K562 (cell line): ENCODE results near the gene GREB1. TPM values are rescaled to one million over a fixed set of nuclear protein-coding genes. Genes with fewer than 3 reads are reported as not detected.

Experiments used
- ATAC-seq: fragments of 200-7000 bp; cut with Tn5 transposase; 3 replicates; pipeline ENCODE4 v1.9.1; 2020; ENCODE audit warnings: moderate library complexity
- BruUV-seq: library from RNA; stranded (reverse); fragments of 400-500 nt; replicated peaks from 2 replicates; lab custom pipeline; 2021; lab: Mats Ljungman, UMichigan
- CTCF ChIA-PET: fragments of 300-600 bp; formaldehyde crosslinking; extraction: SDS; loops from one replicate; lab custom pipeline; 2021; ENCODE audit warnings: low intra/inter-chr PET ratio; lab: Yijun Ruan, JAX
- POLR2A ChIA-PET: fragments of 300-600, 350-650 bp; sonication (Branson Sonifier 250); formaldehyde crosslinking; extraction: SDS; loops from one replicate; lab custom pipeline; 2021; ENCODE audit warnings: antibody characterized with exemption, inconsistent platforms; lab: Yijun Ruan, JAX
- DNase-seq, 4 experiments: peaks; one replicate each; pipeline versions ENCODE4 v3.0.0 to v3.0.0-alpha.2; 2011 to 2018; ENCODE audit warnings: low spot score in 3 of 4, mixed read lengths in 3 of 4; ENCODE audit errors: extremely low read depth in 1 of 4
- FAIRE-seq: peaks from 2 replicates; lab custom pipeline; 2011; peaks lifted over from hg19 to GRCh38; lab: Jason Lieb, UNC
- H2AFZ ChIP-seq: 2 replicates; pipeline ENCODE4 v1.6.0; 2011; ENCODE audit warnings: low read depth, low read length, control low read depth, inconsistent platforms
- H3K27ac ChIP-seq: fragments of 200-600 bp; 3 replicates; pipeline ENCODE4 v1.8.0; 2011; ENCODE audit warnings: low read depth, mild to moderate bottlenecking, control low read depth, inconsistent platforms, low read length, moderate library complexity, mixed read lengths; ENCODE audit errors: extremely low read depth
- H3K27me3 ChIP-seq, 2 experiments: fragments of 300-600 bp in 1 of 2; 2 replicates in 1 of 2; 3 replicates in 1 of 2; pipeline versions ENCODE4 v1.6.0 to v1.8.0; 2011; ENCODE audit warnings: inconsistent platforms in 2 of 2, low read length in 2 of 2, mild to moderate bottlenecking in 1 of 2, mixed read lengths in 1 of 2, moderate library complexity in 1 of 2; ENCODE audit not compliant: control insufficient read depth in 2 of 2, insufficient read depth in 2 of 2
- H3K36me3 ChIP-seq: fragments of 300-600 bp; 3 replicates; pipeline ENCODE4 v1.8.0; 2011; ENCODE audit warnings: mild to moderate bottlenecking, low read length, inconsistent platforms; ENCODE audit not compliant: control insufficient read depth, insufficient read depth
- H3K4me1 ChIP-seq, 2 experiments: fragments of 200-600 bp in 1 of 2; replicated peaks in 1 of 2; 2 replicates in 1 of 2; 3 replicates in 1 of 2; pipeline versions ENCODE4 v1.5.1 to v1.8.0; 2011; ENCODE audit warnings: inconsistent platforms in 2 of 2, low read length in 2 of 2, mild to moderate bottlenecking in 1 of 2, mixed read lengths in 1 of 2, moderate library complexity in 1 of 2; ENCODE audit not compliant: control insufficient read depth in 2 of 2, insufficient read depth in 2 of 2
- H3K4me2 ChIP-seq: 2 replicates; pipeline ENCODE4 v1.6.1; 2011; ENCODE audit warnings: low read length, control low read depth, inconsistent platforms, mixed read lengths; ENCODE audit not compliant: insufficient read depth
- H3K4me3 ChIP-seq: fragments of 200-600 bp; sonication (generic), shearing (Covaris generic); 2 replicates; pipeline ENCODE4 v1.5.1; 2016; ENCODE audit warnings: control low read depth, inconsistent platforms
- H3K79me2 ChIP-seq: fragments of 200-600 bp; 3 replicates; pipeline ENCODE4 v1.8.0; 2011; ENCODE audit warnings: low read length, inconsistent platforms; ENCODE audit not compliant: control insufficient read depth, insufficient read depth
- H3K9ac ChIP-seq, 2 experiments: 2 replicates each; pipeline versions ENCODE4 v1.6.0 to v1.6.1; 2011; ENCODE audit warnings: low read depth in 2 of 2, low read length in 2 of 2, control low read depth in 1 of 2, inconsistent platforms in 1 of 2, mild to moderate bottlenecking in 1 of 2, mixed read lengths in 1 of 2; ENCODE audit not compliant: insufficient read depth in 1 of 2
- H3K9me1 ChIP-seq: one replicate; pipeline ENCODE4 v1.6.0; 2011; ENCODE audit warnings: inconsistent platforms, mild to moderate bottlenecking, low read length, moderate library complexity; ENCODE audit not compliant: control insufficient read depth, insufficient read depth
- H3K9me3 ChIP-seq: replicated peaks from 2 replicates; pipeline ENCODE4 v1.5.1; 2011; ENCODE audit warnings: low read depth, low read length, inconsistent platforms; ENCODE audit not compliant: control insufficient read depth, insufficient read depth
- H4K20me1 ChIP-seq: replicated peaks from 2 replicates; pipeline ENCODE4 v1.6.1; 2011; ENCODE audit warnings: low read length, inconsistent platforms, mixed read lengths; ENCODE audit not compliant: control insufficient read depth, insufficient read depth
- GTF2F1 ChIP-seq: IDR thresholded peaks from 2 replicates; pipeline ENCODE4 v1.6.1; 2011; ENCODE audit warnings: low read depth, low read length, improper control_type of control experiment
- RREB1 ChIP-seq: fragments of 250-450 bp; sonication (Bioruptor Pico); IDR thresholded peaks from 2 replicates; pipeline ENCODE4 v1.4.0; 2020
- SRSF1 ChIP-seq: fragments of 200-400 bp; formaldehyde crosslinking; IDR thresholded peaks from 2 replicates; pipeline ENCODE4 v1.6.1; 2017; ENCODE audit warnings: mild to moderate bottlenecking, low read depth, low read length, moderate library complexity
- TAF7 ChIP-seq: fragments of 450-650 bp; IDR thresholded peaks from 2 replicates; pipeline ENCODE4 v1.6.1; 2016; ENCODE audit warnings: missing genetic modification characterization, missing compliant biosample characterization
- TAF9B ChIP-seq: fragments of 450-650 bp; IDR thresholded peaks from 2 replicates; pipeline ENCODE4 v1.6.1; 2018; ENCODE audit warnings: mild to moderate bottlenecking; ENCODE audit not compliant: partially characterized antibody
- ZBTB33 ChIP-seq: sonication (generic); formaldehyde crosslinking; IDR thresholded peaks from 2 replicates; pipeline ENCODE4 v1.8.1; 2023; ENCODE audit warnings: mild to moderate bottlenecking, missing genetic modification reagents
- ZNF239 ChIP-seq: fragments of 250-450 bp; sonication (Bioruptor Pico); IDR thresholded peaks from 2 replicates; pipeline ENCODE4 v1.4.0; 2020; ENCODE audit warnings: mild to moderate bottlenecking
- ZNF3 ChIP-seq: fragments of 250-450 bp; sonication (Bioruptor Pico); IDR thresholded peaks from 2 replicates; pipeline ENCODE4 v1.5.0; 2021; ENCODE audit warnings: mild to moderate bottlenecking, moderate library complexity
- WGBS: fragments of 100-300 bp; shearing (Covaris generic); methylation state at CpG from one replicate; pipeline ENCODE4 v1.1.6; 2016; ENCODE audit warnings: low coverage, mixed read lengths; ENCODE audit not compliant: insufficient coverage; ENCODE audit errors: missing lambda C conversion rate; 5-methylcytosine and 5-hydroxymethylcytosine counted together
- in situ Hi-C: fragments of 300-500 bp; cut with MboI; formaldehyde crosslinking; loops from 4 replicates; pipeline ENCODE4 v1.15.0; 2018; ENCODE audit warnings: inconsistent platforms, mixed read lengths
- intact Hi-C: fragments of 100-400 bp; cut with micrococcal nuclease; formaldehyde crosslinking; loops from 2 replicates; pipeline ENCODE4 v1.14.2; 2022
- polyA plus RNA-seq, 8 experiments: library from polyadenylated mRNA; depleted of rRNA in 4 of 8; stranded (reverse) in 5 of 8; unstranded in 3 of 8; fragments of >200 nt; fragmentation: Nextera tagmentation in 2 of 8; fragmentation: Illumina TruSeq in 1 of 8; extraction: Ambion mirVana in 2 of 8; extraction: Trizol in 1 of 8; gene quantifications; 2 replicates each; pipeline versions ENCODE4 v1.2.1 to v1.2.3, GENCODE V29; 2011 to 2014; ENCODE audit warnings: inconsistent platforms in 1 of 8, missing spikeins in 1 of 8
- total RNA-seq, 7 experiments: library from RNA; depleted of rRNA in 6 of 7; stranded (reverse); fragments of >200 nt in 6 of 7; fragmentation: Illumina TruSeq in 2 of 7; extraction: Trizol in 2 of 7; gene quantifications; 2 replicates each; pipeline versions ENCODE4 v1.2.1 to v1.2.3, GENCODE V29; 2011 to 2021; ENCODE audit warnings: low replicate concordance in 1 of 7

GREB1 gene
- total and polyA plus RNA-seq, 9 of the 15 experiments (the other 6 are each of a cell fraction or from before 2014, with no cell fraction given), result 0.04 to 0.86 (median 0.10) TPM; not detected in 1

- TF ChIP-seq ZBTB33 (CRISPR knock-in tag) (no peak), SRSF1 (no peak)
- TF ChIP-seq, all 486 proteins: peak for 0
These were observed 110.4 kb downstream of the GREB1 start (continued) for GRCh38 chr2:11644293-11644692.

GRCh38 chr2:11646530-11646929 lies 112.7 kb downstream of the GREB1 start:
- Histone ChIP-seq H3K27me3 (peaks cover 22 to 48% of the 10 kb centered on the region in 2 experiments), H3K27ac (no peak overlapping the region), H3K4me1 (0 out of 5 replicates have a peak, but pooled peaks cover 0 to 3% of the 10 kb centered on the region in 2 experiments), H3K9me1 (no peaks in the 10 kb centered on the region), H3K79me2 (no peaks in the 10 kb centered on the region), H4K20me1 (no peaks in the 10 kb centered on the region), H3K4me3 (no peak overlapping the region), H3K9me3 (0 out of 2 replicates have a peak, but pooled peaks cover 2% of the 10 kb centered on the region), H3K9ac (no peak overlapping the region), H3K36me3 (no peaks in the 10 kb centered on the region), H3K4me2 (no peak overlapping the region)
- WGBS, result 3% methylated on average over 3 of the region's 3 CpGs
- DNase-seq (no peak), FAIRE-seq (no peak)
- intact Hi-C loops, result no loop called here
- BruUV-seq, result no TSS peak
- POLR2A ChIA-PET, result interaction anchor here (0.8 kb wide), 1 partner anchor 12 kb away, joined by 3 read pairs; no protein-coding TSS in a partner anchor
- TF ChIP-seq ZNF239, result no peak
- TF ChIP-seq TAF9B, result no peak
- TF ChIP-seq GTF2F1, result no peak
- no peak for TF ChIP-seq RREB1
- TF ChIP-seq ZNF3 (CRISPR knock-in tag), result no peak
- TF ChIP-seq TAF7 (tag), result no peak
- TF ChIP-seq, all 486 proteins: peak for 0
- no peak overlapping the region for H2AFZ ChIP-seq
- ATAC-seq, result no peak
- in situ Hi-C loops, result no loop called here
- CTCF ChIA-PET, result no interaction called here
